ENCODE data around the gene CYSRT1. TPM values are rescaled to one million over a fixed set of nuclear protein-coding genes. Genes with fewer than 3 reads are reported as not detected.

Gene CYSRT1
- total and polyA plus RNA-seq, 2 donors (not counting 1 experiment from before 2014, with no cell fraction given): 0.19 to 0.66 TPM

DNA sequence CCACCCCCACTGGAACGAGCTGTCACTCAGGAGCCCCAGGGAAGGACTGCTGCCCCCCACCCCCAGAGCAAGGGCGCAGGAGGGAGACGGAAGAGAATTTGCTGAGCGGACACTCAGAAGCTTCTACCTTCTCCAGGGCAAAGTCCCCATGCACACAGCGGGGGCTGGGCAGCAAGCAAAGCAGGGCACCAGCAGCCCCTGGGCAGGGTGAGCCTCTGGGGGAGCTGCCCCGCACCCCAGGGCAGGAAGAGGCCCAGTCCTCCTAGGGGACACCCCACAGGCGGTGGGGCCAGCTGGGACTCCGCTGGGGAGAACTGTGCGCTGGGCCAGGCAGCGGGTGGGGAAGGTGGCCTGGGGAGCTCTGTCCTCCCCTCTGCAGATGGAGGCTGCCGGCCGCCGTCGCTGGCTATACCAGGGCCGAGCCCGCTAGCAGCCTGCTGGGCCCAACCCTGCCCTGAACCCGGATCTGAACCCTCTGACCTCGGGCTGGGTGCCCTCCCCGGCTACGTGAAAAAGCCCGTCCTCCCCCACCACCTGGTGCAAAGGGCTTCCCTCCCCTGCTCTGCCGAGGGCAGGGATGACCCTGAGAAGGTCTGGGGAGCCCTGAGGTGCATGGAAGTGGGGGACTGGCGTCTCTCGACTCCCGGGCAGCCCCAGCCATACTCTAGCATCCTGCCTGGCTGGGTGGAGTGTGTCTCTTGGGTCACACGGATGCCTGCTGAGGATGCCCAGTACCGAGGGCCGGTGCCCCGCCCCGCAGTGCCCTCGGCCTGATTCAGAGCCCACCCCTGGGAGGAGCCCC, 5.1 kb downstream of the CYSRT1 start:
- TF ChIP-seq, protein P1, sequence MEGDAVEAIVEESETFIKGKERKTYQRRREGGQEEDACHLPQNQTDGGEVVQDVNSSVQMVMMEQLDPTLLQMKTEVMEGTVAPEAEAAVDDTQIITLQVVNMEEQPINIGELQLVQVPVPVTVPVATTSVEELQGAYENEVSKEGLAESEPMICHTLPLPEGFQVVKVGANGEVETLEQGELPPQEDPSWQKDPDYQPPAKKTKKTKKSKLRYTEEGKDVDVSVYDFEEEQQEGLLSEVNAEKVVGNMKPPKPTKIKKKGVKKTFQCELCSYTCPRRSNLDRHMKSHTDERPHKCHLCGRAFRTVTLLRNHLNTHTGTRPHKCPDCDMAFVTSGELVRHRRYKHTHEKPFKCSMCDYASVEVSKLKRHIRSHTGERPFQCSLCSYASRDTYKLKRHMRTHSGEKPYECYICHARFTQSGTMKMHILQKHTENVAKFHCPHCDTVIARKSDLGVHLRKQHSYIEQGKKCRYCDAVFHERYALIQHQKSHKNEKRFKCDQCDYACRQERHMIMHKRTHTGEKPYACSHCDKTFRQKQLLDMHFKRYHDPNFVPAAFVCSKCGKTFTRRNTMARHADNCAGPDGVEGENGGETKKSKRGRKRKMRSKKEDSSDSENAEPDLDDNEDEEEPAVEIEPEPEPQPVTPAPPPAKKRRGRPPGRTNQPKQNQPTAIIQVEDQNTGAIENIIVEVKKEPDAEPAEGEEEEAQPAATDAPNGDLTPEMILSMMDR (conservative IDR thresholded peaks at IDR 0.05 in 1 of 2, IDR thresholded peaks at IDR 0.05 in 1 of 2; ENCODE audit: low read depth in 1 of 2, low read length in 2 of 2): no peak
- TF ChIP-seq EZH2 (IDR thresholded peaks at IDR 0.05; ENCODE audit: low read length, missing control alignments): no peak
- Histone ChIP-seq H3K36me3 (ENCODE audit: control insufficient read depth, insufficient read depth, low read length) (no peaks in the 10 kb centered on the region), H3K9me3 (ENCODE audit: control insufficient read depth, insufficient read depth, low read depth, low read length) (no peaks in the 10 kb centered on the region), H3K27ac (ENCODE audit: insufficient read depth, low read length) (no peak overlapping the region), H3K27me3 (ENCODE audit: control insufficient read depth, insufficient read depth, low read length) (no peaks in the 10 kb centered on the region), H4K20me1 (ENCODE audit: control insufficient read depth, extremely low read depth, insufficient read depth, low read length) (no peaks in the 10 kb centered on the region), H3K9ac (ENCODE audit: insufficient read depth, low read length) (no peak overlapping the region), H2AFZ (ENCODE audit: low read length) (no peak overlapping the region), H3K4me3 (replicated peaks in 1 of 4; ENCODE audit: control extremely low read depth in 1 of 4, insufficient read depth in 1 of 4, low read depth in 3 of 4, low read length in 4 of 4) (no peak overlapping the region), H3K79me2 (ENCODE audit: control insufficient read depth, insufficient read depth, low read length) (no peaks in the 10 kb centered on the region), H3K4me2 (ENCODE audit: extremely low read depth, insufficient read depth, low read length) (no peak overlapping the region), H3K4me1 (ENCODE audit: control insufficient read depth, extremely low read depth, insufficient read depth, low read length) (no peaks in the 10 kb centered on the region)
- no peak for DNase-seq (ENCODE audit: low read depth in 2 of 2)

- Histone ChIP-seq H4K20me1 (ENCODE audit: control insufficient read depth, extremely low read depth, insufficient read depth, low read length) (no peaks in the 10 kb centered on the region), H3K9me3 (ENCODE audit: control insufficient read depth, insufficient read depth, low read depth, low read length) (no peaks in the 10 kb centered on the region), H3K4me2 (ENCODE audit: extremely low read depth, insufficient read depth, low read length) (no peak within 1 kb of the TSS), H3K79me2 (ENCODE audit: control insufficient read depth, insufficient read depth, low read length) (no peaks in the 10 kb centered on the region), H3K27me3 (ENCODE audit: control insufficient read depth, insufficient read depth, low read length) (no peaks in the 10 kb centered on the region), H3K4me1 (ENCODE audit: control insufficient read depth, extremely low read depth, insufficient read depth, low read length) (no peaks in the 10 kb centered on the region), H3K36me3 (ENCODE audit: control insufficient read depth, insufficient read depth, low read length) (no peaks in the 10 kb centered on the region), H3K4me3 (replicated peaks in 1 of 4; ENCODE audit: control extremely low read depth in 1 of 4, insufficient read depth in 1 of 4, low read depth in 3 of 4, low read length in 4 of 4) (no peak within 1 kb of the TSS), H3K27ac (ENCODE audit: insufficient read depth, low read length) (no peak within 1 kb of the TSS), H3K9ac (ENCODE audit: insufficient read depth, low read length) (no peak within 1 kb of the TSS), H2AFZ (ENCODE audit: low read length) (no peak within 1 kb of the TSS)
- no peak for DNase-seq (ENCODE audit: low read depth in 2 of 2)
- TF ChIP-seq, protein P1 (conservative IDR thresholded peaks at IDR 0.05 in 1 of 2, IDR thresholded peaks at IDR 0.05 in 1 of 2; ENCODE audit: low read depth in 1 of 2, low read length in 2 of 2): no peak
- TF ChIP-seq EZH2 (IDR thresholded peaks at IDR 0.05; ENCODE audit: low read length, missing control alignments): no peak
These were observed 5.9 kb downstream of the CYSRT1 start, which contains the start of gene SLC34A3 for GRCh38 chr9:137230705-137231371. SLC34A3 (plus strand) TSS chr9:137230901; CDS start chr9:137231703, 802 bp downstream.

DNA sequence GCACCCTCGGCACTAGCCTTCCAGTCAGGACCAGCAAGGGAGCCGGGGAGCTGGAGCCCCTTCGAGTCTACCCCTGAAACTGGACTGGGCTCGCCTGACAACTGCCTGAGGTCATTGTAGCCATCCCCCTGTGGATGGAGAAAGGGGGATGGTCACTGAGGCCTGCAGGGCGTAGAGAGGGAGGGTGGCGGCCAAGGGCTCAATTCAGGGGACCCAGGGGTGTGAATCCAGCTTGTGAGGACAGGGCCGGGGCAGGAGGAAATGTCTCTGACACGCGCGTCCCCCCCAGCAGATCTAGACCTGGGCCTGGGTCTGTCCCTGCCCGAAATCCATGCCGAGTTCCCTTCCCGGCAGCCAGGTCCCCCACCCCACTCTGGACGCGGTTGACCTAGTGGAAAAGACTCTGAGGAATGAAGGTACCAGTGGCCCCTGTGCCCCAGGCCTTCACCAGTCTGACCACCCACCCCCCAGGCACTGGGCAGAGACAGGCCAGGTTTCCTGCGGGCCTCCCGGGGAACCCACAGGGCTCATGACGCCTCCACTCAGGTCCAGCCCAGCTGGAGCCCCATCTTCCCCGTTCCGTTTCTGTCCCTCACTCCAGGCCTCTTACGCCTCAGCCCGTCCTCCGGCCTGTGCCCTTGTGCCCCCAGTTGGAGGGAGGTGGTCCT, 6.5 kb downstream of the CYSRT1 start:
- Histone ChIP-seq H2AFZ (ENCODE audit: low read length) (no peak overlapping the region), H3K4me3 (replicated peaks in 1 of 4; ENCODE audit: control extremely low read depth in 1 of 4, insufficient read depth in 1 of 4, low read depth in 3 of 4, low read length in 4 of 4) (no peak overlapping the region), H3K27ac (ENCODE audit: insufficient read depth, low read length) (no peak overlapping the region), H3K9me3 (ENCODE audit: control insufficient read depth, insufficient read depth, low read depth, low read length) (no peaks in the 10 kb centered on the region), H3K4me1 (ENCODE audit: control insufficient read depth, extremely low read depth, insufficient read depth, low read length) (no peaks in the 10 kb centered on the region), H4K20me1 (ENCODE audit: control insufficient read depth, extremely low read depth, insufficient read depth, low read length) (no peaks in the 10 kb centered on the region), H3K4me2 (ENCODE audit: extremely low read depth, insufficient read depth, low read length) (no peak overlapping the region), H3K9ac (ENCODE audit: insufficient read depth, low read length) (no peak overlapping the region), H3K27me3 (ENCODE audit: control insufficient read depth, insufficient read depth, low read length) (no peaks in the 10 kb centered on the region), H3K79me2 (ENCODE audit: control insufficient read depth, insufficient read depth, low read length) (no peaks in the 10 kb centered on the region), H3K36me3 (ENCODE audit: control insufficient read depth, insufficient read depth, low read length) (no peaks in the 10 kb centered on the region)
- no peak for TF ChIP-seq EZH2 (IDR thresholded peaks at IDR 0.05; ENCODE audit: low read length, missing control alignments)
- DNase-seq (ENCODE audit: low read depth in 2 of 2): no peak

All from fibroblast of lung (primary cell).